Kidney epithelial cell (primary cell): Measurements from ENCODE around the gene KANK4. TPM values are rescaled to one million over a fixed set of nuclear protein-coding genes. Genes with fewer than 3 reads are reported as not detected.

Experiments used
- DNase-seq: peaks from one replicate; pipeline ENCODE4 v3.0.0-alpha.2; 2010; ENCODE audit warnings: low read depth
- H3K27me3 ChIP-seq: 2 replicates; pipeline ENCODE4 v1.6.0; 2011; ENCODE audit warnings: low read length; ENCODE audit not compliant: control insufficient read depth, insufficient read depth
- H3K36me3 ChIP-seq: 2 replicates; pipeline ENCODE4 v1.5.1; 2011; ENCODE audit warnings: low read length; ENCODE audit not compliant: control insufficient read depth, insufficient read depth
- H3K4me3 ChIP-seq: 2 replicates; pipeline ENCODE4 v1.5.1; 2011; ENCODE audit warnings: low read depth, mild to moderate bottlenecking, control low read depth, low read length
- total RNA-seq: library from RNA; depleted of rRNA; stranded (reverse); fragments of >200 nt; gene quantifications from 2 replicates; pipeline ENCODE4 v1.2.3, GENCODE V29; 2015
- TF ChIP-seq, protein P1 (sequence below): IDR thresholded peaks from 2 replicates; pipeline ENCODE4 v1.5.1; 2011; ENCODE audit warnings: mild to moderate bottlenecking, moderate library complexity, low read length, control low read depth, inconsistent platforms; ENCODE audit not compliant: insufficient read depth, poor library complexity, severe bottlenecking

KANK4 gene
- total RNA-seq = 10.1 and 10.5 TPM in 2 replicates

- no peaks in the 10 kb centered on the region for H3K36me3 ChIP-seq
- H3K27me3 ChIP-seq = peaks cover 37% of the 10 kb centered on the region
- DNase-seq = no peak
- TF ChIP-seq, protein P1, sequence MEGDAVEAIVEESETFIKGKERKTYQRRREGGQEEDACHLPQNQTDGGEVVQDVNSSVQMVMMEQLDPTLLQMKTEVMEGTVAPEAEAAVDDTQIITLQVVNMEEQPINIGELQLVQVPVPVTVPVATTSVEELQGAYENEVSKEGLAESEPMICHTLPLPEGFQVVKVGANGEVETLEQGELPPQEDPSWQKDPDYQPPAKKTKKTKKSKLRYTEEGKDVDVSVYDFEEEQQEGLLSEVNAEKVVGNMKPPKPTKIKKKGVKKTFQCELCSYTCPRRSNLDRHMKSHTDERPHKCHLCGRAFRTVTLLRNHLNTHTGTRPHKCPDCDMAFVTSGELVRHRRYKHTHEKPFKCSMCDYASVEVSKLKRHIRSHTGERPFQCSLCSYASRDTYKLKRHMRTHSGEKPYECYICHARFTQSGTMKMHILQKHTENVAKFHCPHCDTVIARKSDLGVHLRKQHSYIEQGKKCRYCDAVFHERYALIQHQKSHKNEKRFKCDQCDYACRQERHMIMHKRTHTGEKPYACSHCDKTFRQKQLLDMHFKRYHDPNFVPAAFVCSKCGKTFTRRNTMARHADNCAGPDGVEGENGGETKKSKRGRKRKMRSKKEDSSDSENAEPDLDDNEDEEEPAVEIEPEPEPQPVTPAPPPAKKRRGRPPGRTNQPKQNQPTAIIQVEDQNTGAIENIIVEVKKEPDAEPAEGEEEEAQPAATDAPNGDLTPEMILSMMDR = no peak
- H3K4me3 ChIP-seq = peak within 1 kb of the TSS; percentile 40
Measured at GRCh38 chr1:62318756-62319544, at the start of gene KANK4. TSS of gene KANK4 (minus strand) at chr1:62319434. CDS start at chr1:62281564, 37,870 bp downstream.

DNA sequence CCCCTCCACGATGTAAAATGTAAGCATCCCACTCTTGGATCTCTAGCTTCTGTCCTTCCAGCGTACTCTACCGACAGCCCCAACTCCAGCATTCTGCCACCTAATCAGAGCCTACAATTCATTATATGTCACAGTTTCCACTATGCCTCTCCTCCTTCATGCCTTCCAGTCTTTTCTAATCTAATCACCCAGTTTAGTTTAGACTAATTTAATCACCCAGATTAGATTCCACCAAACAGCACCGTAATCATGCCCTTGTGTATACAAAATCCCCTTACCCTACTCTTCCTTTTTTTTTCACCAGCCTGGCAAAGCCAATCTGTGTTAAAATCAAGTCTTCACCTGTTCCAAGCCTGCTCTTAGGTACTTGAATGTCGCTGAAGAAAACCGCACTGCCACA, 49.8 kb upstream of the KANK4 start:
- TF ChIP-seq, protein P1 = no peak
- DNase-seq = no peak
- H3K4me3 ChIP-seq = no peak overlapping the region
- no peaks in the 10 kb centered on the region for H3K36me3 ChIP-seq
- no peaks in the 10 kb centered on the region for H3K27me3 ChIP-seq

DNA sequence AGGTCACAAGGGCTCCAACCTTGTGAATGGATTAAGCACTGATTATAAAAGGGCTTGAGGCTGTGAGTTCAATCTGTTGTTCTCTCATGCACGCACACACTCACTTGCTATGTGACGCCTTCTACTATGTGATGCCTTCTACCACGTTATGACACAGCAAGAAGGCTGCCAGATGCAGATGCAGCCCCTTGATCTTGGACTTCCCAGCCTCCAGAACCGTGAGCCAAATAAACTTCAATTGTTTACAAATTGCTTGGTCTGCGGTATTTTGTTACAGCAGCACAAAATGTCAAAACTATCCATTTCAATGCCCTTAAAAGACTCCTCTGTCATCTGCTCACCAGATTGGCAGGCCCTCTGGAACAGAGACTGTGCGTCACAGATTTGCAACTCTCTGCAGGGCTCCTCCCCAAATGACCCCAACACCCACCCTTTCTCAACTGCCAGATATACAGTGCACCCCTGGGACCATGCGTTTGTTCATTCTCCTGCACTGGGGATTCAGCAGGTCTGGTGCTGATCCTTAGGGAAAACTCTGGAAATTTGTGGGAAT, 47.8 kb upstream of the KANK4 start:
- TF ChIP-seq, protein P1 = no peak
- H3K36me3 ChIP-seq = no peaks in the 10 kb centered on the region
- H3K4me3 ChIP-seq = no peak overlapping the region
- H3K27me3 ChIP-seq = no peaks in the 10 kb centered on the region
- DNase-seq = no peak

DNA sequence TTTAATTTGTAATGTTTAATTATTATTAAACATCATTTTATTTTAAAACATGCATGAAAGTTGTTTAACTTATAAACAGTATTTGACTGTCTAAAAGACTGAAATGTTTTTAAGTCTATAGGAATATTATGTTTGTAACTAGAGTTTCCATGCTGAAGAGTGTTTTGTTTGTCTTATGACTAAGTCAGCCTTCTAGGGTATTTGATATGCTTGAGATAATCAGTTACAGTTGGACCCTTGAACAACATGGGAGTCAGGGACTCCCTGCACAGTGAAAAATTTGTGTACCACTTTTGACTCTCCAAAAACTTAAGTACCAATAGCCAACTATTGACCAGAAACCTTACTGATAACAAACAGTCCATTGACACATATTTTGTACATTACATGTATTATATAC, 45.5 kb upstream of the KANK4 start:
- TF ChIP-seq, protein P1 = no peak
- DNase-seq = no peak

GRCh38 chr1:62362926-62363325, 43.7 kb upstream of the KANK4 start:
- Histone ChIP-seq H3K27me3 (no peaks in the 10 kb centered on the region), H3K36me3 (no peaks in the 10 kb centered on the region), H3K4me3 (no peak overlapping the region)
- DNase-seq = no peak
- TF ChIP-seq, protein P1 = no peak

More for the DNA sequence above, 45.5 kb upstream of the KANK4 start:
- H3K36me3 ChIP-seq = no peaks in the 10 kb centered on the region
- no peaks in the 10 kb centered on the region for H3K27me3 ChIP-seq
- H3K4me3 ChIP-seq = no peak overlapping the region
